K562 (cell line): ENCODE results near the gene THAP11. TPM values are rescaled to one million over a fixed set of nuclear protein-coding genes. Genes with fewer than 3 reads are reported as not detected.

ENCODE experiments used
- CTBP1 ChIP-seq: fragments of 450-650 bp; IDR thresholded peaks from 2 replicates; pipeline ENCODE4 v1.6.1; 2016; ENCODE audit warnings: borderline replicate concordance
- ESRRB ChIP-seq: fragments of 250-450 bp; sonication (Bioruptor Pico); IDR thresholded peaks from 2 replicates; pipeline ENCODE4 v1.5.0; 2020; ENCODE audit warnings: mild to moderate bottlenecking, moderate library complexity, borderline replicate concordance
- GABPB1 ChIP-seq: sonication (generic); formaldehyde crosslinking; IDR thresholded peaks from 2 replicates; pipeline ENCODE4 v1.8.0; 2022; ENCODE audit warnings: mild to moderate bottlenecking, missing genetic modification reagents
- L3MBTL2 ChIP-seq: fragments of 450-650 bp; IDR thresholded peaks from 2 replicates; pipeline ENCODE4 v1.6.1; 2016; ENCODE audit warnings: mild to moderate bottlenecking, moderate library complexity
- MAZ ChIP-seq, 2 experiments: fragments of 450-650 bp in 1 of 2; sonication (generic) in 1 of 2; formaldehyde crosslinking; IDR thresholded peaks in 1 of 2; conservative IDR thresholded peaks in 1 of 2; 2 replicates each; pipeline versions ENCODE4 v1.4.0 to v1.5.0; 2020; ENCODE audit warnings: mild to moderate bottlenecking in 1 of 2, missing genetic modification reagents in 1 of 2
- RB1 ChIP-seq: fragments of 450-650 bp; IDR thresholded peaks from 2 replicates; pipeline ENCODE4 v1.6.1; 2017; ENCODE audit warnings: low read depth, mild to moderate bottlenecking
- RBFOX2 ChIP-seq: fragments of 200-400 bp; formaldehyde crosslinking; IDR thresholded peaks from 2 replicates; pipeline ENCODE4 v1.6.1; 2017; ENCODE audit warnings: low read depth, mild to moderate bottlenecking, low read length, moderate library complexity
- SAP30 ChIP-seq: fragments of 200-600 bp; sonication (generic); IDR thresholded peaks from 2 replicates; pipeline ENCODE4 v1.6.1; 2012; ENCODE audit warnings: borderline replicate concordance, low read depth, mild to moderate bottlenecking, moderate library complexity, low read length, control low read depth, inconsistent platforms; ENCODE audit not compliant: insufficient read depth, poor library complexity, severe bottlenecking
- SETDB1 ChIP-seq: IDR thresholded peaks from one replicate; pipeline ENCODE4 v1.6.1; 2012; ENCODE audit warnings: low read length, control low read depth, inconsistent platforms
- TCF3 ChIP-seq: sonication (generic); formaldehyde crosslinking; IDR thresholded peaks from 2 replicates; pipeline ENCODE4 v1.4.0; 2020; ENCODE audit warnings: mild to moderate bottlenecking, missing genetic modification reagents
- U2AF1 ChIP-seq: fragments of 200-400 bp; formaldehyde crosslinking; optimal IDR thresholded peaks from 2 replicates; pipeline ENCODE3; 2017; ENCODE audit warnings: mild to moderate bottlenecking, low read depth, low read length, moderate library complexity
- ZBTB17 ChIP-seq: fragments of 450-650 bp; formaldehyde crosslinking; IDR thresholded peaks from 2 replicates; pipeline ENCODE4 v1.4.0; 2020; ENCODE audit warnings: mild to moderate bottlenecking
- ZNF583 ChIP-seq: fragments of 250-450 bp; sonication (Bioruptor Pico); IDR thresholded peaks from 2 replicates; pipeline ENCODE4 v1.4.0; 2020
- ZNF584 ChIP-seq: fragments of 200-800 bp; sonication (Bioruptor generic); IDR thresholded peaks from 2 replicates; pipeline ENCODE4 v1.6.1; 2016; ENCODE audit warnings: low read depth, mild to moderate bottlenecking, missing genetic modification characterization, missing compliant biosample characterization
- ZSCAN32 ChIP-seq: fragments of 450-650 bp; formaldehyde crosslinking; IDR thresholded peaks from 2 replicates; pipeline ENCODE4 v1.4.0; 2020; ENCODE audit warnings: mild to moderate bottlenecking, moderate library complexity
- polyA plus RNA-seq, 8 experiments: library from polyadenylated mRNA; depleted of rRNA in 4 of 8; stranded (reverse) in 5 of 8; unstranded in 3 of 8; fragments of >200 nt; fragmentation: Nextera tagmentation in 2 of 8; fragmentation: Illumina TruSeq in 1 of 8; extraction: Ambion mirVana in 2 of 8; extraction: Trizol in 1 of 8; gene quantifications; 2 replicates each; pipeline versions ENCODE4 v1.2.1 to v1.2.3, GENCODE V29; 2011 to 2014; ENCODE audit warnings: inconsistent platforms in 1 of 8, missing spikeins in 1 of 8
- total RNA-seq, 7 experiments: library from RNA; depleted of rRNA in 6 of 7; stranded (reverse); fragments of >200 nt in 6 of 7; fragmentation: Illumina TruSeq in 2 of 7; extraction: Trizol in 2 of 7; gene quantifications; 2 replicates each; pipeline versions ENCODE4 v1.2.1 to v1.2.3, GENCODE V29; 2011 to 2021; ENCODE audit warnings: low replicate concordance in 1 of 7
- TF ChIP-seq, protein P1 (sequence below): sonication (generic); formaldehyde crosslinking; IDR thresholded peaks from 2 replicates; pipeline ENCODE4 v1.9.0; 2022; ENCODE audit warnings: mild to moderate bottlenecking, missing genetic modification reagents
- TF ChIP-seq, protein P2 (sequence below): fragments of 250-450 bp; sonication (Bioruptor Pico); IDR thresholded peaks from 2 replicates; pipeline ENCODE4 v1.4.0; 2020; ENCODE audit warnings: mild to moderate bottlenecking, moderate library complexity, borderline replicate concordance
- TF ChIP-seq, protein P3 (sequence below): fragments of 250-450 bp; sonication (Bioruptor Pico); IDR thresholded peaks from 2 replicates; pipeline ENCODE4 v1.4.0; 2020; ENCODE audit warnings: borderline replicate concordance
- TF ChIP-seq, protein P4 (sequence below): sonication (generic); formaldehyde crosslinking; IDR thresholded peaks from 2 replicates; pipeline ENCODE4 v1.8.1; 2022; ENCODE audit warnings: missing genetic modification reagents
- TF ChIP-seq, protein P5 (sequence below): fragments of 450-650 bp; formaldehyde crosslinking; IDR thresholded peaks from 2 replicates; pipeline ENCODE4 v1.4.0; 2020; ENCODE audit warnings: mild to moderate bottlenecking, moderate library complexity

The THAP11 gene
- total and polyA plus RNA-seq, 9 of the 15 experiments (the other 6 are each of a cell fraction or from before 2014, with no cell fraction given), result 2.4 to 31.6 (median 21.4) TPM

DNA sequence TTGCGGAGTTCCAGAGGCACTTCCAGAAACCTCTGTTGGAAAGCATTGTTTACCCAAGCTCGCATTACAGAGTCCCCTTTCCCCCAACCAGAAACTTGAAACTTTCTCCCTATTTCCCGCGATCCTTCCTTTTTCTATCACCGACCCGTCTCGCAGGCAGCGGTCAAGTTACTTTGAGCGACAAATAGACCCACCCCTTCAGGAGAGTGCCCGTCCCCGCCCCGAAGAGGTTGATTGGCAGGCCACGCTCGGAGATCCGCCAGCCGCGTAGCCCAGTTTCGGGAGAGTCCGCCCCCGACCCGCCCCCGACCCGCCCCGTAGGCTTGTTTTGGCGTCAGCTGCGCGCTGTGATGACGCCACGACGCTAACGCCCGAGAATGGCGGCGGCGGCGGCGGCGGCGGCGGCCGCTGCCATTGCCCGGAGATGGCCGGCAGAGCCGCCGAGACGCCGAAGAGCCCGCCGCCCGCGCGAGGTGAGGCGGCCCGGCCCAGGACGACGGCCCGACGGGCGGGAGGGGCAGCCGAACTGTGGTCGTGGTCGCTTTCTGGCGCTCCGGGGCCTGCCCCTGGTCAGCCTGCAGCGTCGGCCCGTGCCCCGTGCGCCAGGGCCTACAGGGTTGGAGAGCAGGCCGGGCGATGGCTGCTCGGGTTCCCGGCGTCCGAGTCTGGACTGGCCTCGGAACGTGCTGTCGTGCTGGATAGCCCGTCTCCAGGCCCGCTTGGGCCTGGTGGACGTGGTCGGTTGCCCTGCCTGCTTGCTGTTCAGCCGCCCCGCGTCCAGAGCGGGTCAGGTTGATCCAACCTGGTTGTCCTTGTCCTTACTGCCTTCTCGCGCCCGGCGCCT lies 51.0 kb downstream of the THAP11 start, which contains the start of gene PSKH1 (continued):
- peak; percentile 28; the same call in 1 of the 2 replicates for TF ChIP-seq L3MBTL2
- TF ChIP-seq, protein P1, sequence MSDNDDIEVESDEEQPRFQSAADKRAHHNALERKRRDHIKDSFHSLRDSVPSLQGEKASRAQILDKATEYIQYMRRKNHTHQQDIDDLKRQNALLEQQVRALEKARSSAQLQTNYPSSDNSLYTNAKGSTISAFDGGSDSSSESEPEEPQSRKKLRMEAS (CRISPR knock-in tag), result peak; percentile 48; the same call in 1 of the 2 replicates
- peak; percentile 86 for TF ChIP-seq RBFOX2
- TF ChIP-seq, protein P2, sequence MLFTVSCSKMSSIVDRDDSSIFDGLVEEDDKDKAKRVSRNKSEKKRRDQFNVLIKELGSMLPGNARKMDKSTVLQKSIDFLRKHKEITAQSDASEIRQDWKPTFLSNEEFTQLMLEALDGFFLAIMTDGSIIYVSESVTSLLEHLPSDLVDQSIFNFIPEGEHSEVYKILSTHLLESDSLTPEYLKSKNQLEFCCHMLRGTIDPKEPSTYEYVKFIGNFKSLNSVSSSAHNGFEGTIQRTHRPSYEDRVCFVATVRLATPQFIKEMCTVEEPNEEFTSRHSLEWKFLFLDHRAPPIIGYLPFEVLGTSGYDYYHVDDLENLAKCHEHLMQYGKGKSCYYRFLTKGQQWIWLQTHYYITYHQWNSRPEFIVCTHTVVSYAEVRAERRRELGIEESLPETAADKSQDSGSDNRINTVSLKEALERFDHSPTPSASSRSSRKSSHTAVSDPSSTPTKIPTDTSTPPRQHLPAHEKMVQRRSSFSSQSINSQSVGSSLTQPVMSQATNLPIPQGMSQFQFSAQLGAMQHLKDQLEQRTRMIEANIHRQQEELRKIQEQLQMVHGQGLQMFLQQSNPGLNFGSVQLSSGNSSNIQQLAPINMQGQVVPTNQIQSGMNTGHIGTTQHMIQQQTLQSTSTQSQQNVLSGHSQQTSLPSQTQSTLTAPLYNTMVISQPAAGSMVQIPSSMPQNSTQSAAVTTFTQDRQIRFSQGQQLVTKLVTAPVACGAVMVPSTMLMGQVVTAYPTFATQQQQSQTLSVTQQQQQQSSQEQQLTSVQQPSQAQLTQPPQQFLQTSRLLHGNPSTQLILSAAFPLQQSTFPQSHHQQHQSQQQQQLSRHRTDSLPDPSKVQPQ (CRISPR knock-in tag), result no peak
- TF ChIP-seq RB1, result peak; percentile 80
- TF ChIP-seq SETDB1, result no peak
- TF ChIP-seq MAZ (CRISPR knock-in tag; conservative IDR thresholded peaks at IDR 0.05 in 1 of 2, IDR thresholded peaks at IDR 0.05 in 1 of 2), result peak in 1 of 2 experiments; percentile 78; a peak in 2 of 4 replicates
- TF ChIP-seq ESRRB, result no peak
- no peak for TF ChIP-seq ZSCAN32
- TF ChIP-seq ZBTB17, result 0 out of 2 replicates have a peak, but pooled peaks have one; percentile 40
- peak; percentile 41; the same call in 1 of the 2 replicates for TF ChIP-seq CTBP1
- TF ChIP-seq SAP30, result peak; percentile 73
- TF ChIP-seq ZNF583 (CRISPR knock-in tag), result peak; percentile 11; the same call in 1 of the 2 replicates
- TF ChIP-seq, protein P3, sequence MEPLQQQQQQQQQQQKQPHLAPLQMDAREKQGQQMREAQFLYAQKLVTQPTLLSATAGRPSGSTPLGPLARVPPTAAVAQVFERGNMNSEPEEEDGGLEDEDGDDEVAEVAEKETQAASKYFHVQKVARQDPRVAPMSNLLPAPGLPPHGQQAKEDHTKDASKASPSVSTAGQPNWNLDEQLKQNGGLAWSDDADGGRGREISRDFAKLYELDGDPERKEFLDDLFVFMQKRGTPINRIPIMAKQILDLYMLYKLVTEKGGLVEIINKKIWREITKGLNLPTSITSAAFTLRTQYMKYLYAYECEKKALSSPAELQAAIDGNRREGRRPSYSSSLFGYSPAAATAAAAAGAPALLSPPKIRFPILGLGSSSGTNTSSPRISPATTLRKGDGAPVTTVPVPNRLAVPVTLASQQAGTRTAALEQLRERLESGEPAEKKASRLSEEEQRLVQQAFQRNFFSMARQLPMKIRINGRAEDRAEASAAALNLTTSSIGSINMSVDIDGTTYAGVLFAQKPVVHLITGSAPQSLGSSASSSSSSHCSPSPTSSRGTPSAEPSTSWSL (CRISPR knock-in tag), result no peak
- TF ChIP-seq, protein P4, sequence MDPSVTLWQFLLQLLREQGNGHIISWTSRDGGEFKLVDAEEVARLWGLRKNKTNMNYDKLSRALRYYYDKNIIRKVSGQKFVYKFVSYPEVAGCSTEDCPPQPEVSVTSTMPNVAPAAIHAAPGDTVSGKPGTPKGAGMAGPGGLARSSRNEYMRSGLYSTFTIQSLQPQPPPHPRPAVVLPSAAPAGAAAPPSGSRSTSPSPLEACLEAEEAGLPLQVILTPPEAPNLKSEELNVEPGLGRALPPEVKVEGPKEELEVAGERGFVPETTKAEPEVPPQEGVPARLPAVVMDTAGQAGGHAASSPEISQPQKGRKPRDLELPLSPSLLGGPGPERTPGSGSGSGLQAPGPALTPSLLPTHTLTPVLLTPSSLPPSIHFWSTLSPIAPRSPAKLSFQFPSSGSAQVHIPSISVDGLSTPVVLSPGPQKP, result peak; percentile 84; the same call in 1 of the 2 replicates
- no peak for TF ChIP-seq ZNF584 (CRISPR knock-in tag)
- peak; percentile 44 for TF ChIP-seq U2AF1
- TF ChIP-seq, protein P5, sequence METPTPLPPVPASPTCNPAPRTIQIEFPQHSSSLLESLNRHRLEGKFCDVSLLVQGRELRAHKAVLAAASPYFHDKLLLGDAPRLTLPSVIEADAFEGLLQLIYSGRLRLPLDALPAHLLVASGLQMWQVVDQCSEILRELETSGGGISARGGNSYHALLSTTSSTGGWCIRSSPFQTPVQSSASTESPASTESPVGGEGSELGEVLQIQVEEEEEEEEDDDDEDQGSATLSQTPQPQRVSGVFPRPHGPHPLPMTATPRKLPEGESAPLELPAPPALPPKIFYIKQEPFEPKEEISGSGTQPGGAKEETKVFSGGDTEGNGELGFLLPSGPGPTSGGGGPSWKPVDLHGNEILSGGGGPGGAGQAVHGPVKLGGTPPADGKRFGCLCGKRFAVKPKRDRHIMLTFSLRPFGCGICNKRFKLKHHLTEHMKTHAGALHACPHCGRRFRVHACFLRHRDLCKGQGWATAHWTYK, result peak; percentile 85; the same call in 1 of the 2 replicates
- peak; percentile 47; the same call in 1 of the 2 replicates for TF ChIP-seq GABPB1 (CRISPR knock-in tag)
- peak; percentile 19; the same call in 1 of the 2 replicates for TF ChIP-seq TCF3 (CRISPR knock-in tag)
